Embryonic facial prominence (tissue), 1 donor: ENCODE measurements around the gene GRAP2.
"Not testable (repeated sequence)": the region's sequence is repeated elsewhere in the genome, so short reads cannot be mapped to it uniquely, and the experiment has no call there.

Experiments
- DNase-seq: peaks from one replicate; pipeline ENCODE4 v3.0.0-alpha.2; 2016; ENCODE audit errors: extremely low spot score

GRAP2 gene

DNA sequence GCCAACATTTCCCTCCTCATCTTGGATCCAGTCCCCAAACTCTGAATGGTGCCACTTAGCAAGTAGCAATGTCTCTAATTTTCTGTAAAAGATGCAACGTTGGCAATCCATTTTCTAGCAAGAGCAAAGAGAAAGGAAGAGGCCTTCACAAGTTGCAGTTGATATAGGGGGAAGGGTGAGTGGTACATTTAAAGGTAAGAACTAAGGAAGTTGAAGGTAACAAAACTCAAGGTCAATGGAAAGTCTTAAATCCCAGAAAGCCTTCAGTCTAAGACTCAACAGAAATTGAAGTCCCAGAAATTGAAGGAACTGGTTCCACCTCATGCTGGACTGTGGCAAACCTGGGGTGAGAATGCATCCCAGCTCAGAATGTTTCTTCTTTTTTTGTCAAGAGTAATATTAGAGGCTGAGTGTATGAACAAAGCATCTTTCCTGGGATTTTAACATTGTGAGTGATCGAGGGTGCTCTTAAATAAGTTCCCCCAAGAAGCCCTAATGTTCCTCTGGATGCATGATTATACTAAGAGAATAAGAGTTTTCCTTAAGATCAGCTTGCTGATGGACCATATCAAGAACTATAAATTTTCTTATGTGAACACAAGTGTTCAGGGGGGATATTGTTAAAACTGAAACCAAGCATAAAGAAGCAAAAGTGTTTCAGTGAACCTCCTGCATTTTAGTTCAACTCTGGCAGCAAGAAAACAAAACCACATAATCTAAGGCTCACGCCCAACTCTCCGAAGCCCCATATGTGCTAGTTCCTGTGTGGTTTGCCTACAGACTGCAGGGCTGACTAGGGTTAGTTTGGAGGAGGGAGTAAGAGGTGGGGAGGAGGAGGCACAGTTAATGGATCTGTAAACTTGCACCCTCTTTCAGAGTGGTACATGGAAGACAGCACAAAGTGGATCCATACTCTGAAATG, at the start of gene GRAP2:
Gene GRAP2 (plus strand): TSS at position 779 of the 922 bp plus-strand sequence. CDS start 46,023 bp downstream, outside the sequence.
- DNase-seq, result no peak

DNA sequence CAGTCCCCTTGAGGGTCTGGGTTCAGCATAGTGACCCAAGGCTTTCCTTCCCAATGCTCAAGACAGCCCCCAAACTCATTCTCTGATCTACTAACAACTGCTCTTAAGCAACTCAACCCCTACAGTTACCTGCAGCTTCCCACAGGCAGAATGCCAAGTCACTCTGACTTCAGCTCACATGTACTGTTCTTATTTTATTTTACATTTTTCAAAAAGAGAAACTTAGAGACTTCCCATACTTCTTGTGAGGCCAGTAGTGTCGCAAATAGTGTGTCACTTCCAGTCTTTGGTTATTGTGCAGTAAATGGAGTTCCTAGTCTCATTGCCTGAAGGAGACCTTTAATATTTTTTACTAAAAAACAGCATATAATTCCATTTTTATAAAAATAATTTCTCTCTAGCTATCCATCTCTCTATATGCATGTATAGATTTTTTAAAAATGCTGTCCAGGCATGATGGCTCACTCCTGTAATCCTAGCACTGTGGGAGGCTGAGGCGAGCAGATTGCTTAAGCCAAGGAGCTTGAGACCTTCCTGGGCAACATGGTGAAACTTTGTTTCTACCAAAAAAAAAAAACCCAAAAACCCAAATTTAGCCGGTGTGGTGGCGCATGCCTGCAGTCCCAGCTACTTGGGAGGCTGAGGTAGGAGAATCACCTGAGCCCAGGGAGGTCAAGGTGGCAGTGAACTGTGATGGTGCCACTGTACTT, 49.1 kb upstream of the GRAP2 start:
- DNase-seq, result no peak

DNA sequence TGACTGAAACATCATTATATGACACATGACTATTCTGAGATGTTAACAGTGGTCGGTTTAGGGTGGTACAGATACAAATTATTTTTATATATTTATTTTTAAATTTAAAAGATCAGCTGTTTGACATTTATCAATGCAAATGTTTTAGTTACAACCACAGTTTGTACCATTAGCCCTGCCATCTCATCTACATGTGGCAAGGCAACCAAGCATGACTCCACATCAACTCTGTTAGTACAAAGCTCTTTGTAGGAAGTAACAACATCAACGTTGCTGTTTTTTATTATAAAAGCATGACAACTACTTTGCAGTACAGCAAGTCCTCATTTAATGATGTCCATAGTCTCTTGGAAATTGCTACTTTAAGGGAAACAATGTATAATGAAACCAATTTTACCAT, 48.1 kb upstream of the GRAP2 start:
- DNase-seq, result no peak

DNA sequence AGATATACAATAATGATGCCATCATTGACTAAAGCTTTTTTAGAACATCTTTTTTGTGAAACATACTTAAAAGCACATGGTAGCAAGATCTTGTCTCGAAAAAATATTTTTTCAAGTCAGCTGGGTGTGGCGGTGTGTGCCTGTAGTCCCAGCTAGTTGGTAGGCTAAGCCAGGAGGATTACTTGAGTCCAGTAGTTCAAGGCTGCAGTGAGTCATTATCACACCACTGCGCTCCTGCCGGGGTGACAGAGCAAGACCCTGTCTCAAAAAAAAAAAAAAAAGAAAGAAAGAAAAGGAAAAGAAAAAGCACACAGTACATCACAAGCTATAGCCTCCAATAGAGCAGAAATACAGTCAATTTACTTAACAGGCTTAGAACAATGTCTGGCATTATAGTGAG, 44.3 kb upstream of the GRAP2 start:
- no peak for DNase-seq

DNA sequence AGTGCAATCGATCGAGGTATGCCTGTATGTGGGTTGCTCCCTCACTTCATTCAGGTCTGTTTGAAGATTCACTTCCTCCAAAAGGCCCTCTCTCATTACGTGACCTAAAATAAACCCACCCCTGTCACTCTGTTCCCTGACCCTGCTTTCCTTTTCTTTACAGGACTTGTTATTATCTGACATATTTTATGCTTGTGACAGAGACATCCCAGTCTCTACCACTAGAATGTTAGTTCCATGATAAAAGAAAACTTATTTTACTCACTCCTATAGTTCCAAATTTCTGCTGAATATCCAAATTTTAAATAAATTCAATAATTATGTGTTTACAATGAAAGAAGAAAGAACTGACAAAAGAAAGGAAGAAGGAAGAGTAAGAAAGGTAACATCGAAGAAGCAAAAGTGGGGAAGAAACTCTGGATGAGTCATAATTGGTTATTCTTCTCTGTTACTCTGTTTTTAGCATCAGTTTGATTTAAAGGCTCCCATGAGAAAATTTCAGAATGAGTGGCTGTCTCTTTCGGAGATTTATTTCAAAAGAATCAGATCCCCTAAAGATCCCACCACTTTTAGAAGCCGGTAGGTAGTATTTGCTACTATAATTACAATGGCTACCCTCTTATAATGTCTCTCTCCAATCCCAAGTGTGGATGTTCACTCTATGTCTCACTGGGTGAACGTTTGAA, 40.8 kb upstream of the GRAP2 start:
- DNase-seq, result no peak

DNA sequence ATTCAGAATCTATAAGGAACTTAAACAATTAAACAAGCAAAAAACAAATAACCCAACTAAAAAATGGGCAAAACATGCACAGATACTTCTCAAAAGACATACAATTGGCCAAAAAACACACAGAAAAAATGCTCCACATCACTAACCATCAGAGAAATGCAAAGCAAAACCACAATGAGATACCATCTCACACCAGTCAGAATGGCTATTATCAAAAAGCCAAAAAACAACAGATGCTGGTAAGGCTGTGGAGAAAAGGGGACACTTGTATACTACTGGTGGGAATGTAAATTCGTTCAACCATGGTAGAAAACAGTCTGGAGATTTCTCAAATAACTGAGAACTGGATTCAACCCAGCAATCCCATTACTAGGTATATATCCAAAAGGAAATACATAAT, 32.1 kb upstream of the GRAP2 start:
- DNase-seq, result no peak

DNA sequence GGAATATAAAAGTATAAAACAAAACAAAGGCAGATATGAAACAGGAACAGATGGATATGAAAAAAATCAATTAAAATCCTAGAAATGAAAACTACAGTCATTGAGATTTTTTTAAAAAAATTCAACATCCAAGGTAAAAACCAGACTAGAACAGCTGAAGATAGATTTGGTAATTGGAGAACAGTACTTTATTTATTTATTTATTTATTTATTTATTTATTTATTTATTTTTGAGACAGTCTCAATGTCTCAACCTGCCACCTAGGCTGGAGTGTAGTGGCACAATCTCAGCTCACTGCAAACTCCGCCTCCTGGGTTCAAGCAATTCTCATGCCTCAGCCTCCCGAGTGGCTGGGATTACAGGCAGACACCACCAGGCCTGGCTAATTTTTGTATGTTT, 31.1 kb upstream of the GRAP2 start:
- not testable (repeated sequence) for DNase-seq

DNA sequence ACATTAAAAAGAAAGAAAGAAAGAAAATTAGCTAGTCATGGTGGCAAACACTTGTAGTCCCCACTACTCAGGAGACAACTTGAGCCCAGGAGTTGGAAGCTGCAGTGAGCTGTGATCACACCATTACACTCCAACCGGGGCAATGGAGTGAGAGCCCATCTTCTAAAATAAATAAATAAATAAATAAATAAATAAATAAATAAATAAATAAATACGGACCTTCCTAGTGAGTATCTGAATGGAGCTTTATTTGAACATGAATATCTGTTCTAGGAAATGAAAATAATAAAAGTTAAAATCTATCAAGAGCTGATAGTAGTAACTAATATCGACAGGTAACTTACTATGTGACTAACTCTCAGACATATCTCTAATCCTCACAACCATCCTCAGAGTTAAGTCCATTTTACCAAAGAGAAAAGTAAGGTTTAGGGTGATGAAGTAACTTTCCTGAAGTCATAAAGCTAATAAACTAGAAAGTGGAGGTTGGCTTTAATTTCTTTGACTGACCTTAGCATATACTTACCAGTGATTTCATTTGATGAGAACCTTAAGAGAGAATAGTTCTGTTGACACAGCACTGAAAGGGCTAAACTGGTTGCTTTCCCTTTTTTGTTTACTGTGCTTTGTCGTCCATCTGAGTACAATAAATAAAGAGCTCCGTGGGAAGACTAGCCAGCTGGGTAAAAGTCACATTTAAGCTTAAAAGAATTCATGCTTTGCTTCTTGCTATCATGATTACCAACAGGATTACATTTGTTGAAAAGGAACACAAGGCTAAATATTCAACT, 29.7 kb upstream of the GRAP2 start:
- DNase-seq, result no peak

DNA sequence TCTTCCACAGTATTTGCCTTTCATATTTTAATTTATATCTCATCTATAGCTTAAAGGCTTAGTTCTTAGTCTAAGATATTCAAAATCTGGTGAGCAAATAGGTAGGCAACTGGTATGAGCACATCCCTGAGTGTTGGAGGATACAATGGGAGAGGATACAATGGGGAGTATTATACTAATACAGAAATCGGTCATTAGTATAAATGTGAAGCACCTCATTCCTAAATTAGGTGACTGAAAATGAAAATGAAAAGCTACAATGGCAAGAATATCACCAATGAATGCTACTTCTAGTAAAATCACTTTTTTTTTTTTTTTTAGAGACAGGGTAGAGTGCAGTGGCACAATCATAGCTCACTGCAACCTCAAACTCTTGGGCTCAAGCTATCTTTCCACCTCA, 28.3 kb upstream of the GRAP2 start:
- DNase-seq, result no peak

DNA sequence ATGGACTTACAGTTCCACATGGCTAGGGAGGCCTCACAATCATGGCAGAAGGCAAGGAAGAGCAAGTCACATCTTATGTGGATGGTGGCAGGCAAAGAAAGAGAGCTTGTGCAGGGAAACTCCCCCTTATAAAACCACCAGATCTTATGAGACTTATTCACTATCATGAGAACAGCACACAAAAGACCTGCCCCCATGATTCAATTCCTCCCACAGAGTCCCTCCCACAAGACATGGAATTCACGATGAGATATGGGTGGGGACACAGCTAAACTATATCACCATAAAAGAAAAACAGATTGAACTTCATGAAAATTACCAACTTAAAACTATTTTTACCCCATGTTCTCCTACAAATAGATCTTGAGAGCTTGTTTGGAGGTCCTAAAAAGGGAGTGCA, 26.9 kb upstream of the GRAP2 start:
- no peak for DNase-seq

DNA sequence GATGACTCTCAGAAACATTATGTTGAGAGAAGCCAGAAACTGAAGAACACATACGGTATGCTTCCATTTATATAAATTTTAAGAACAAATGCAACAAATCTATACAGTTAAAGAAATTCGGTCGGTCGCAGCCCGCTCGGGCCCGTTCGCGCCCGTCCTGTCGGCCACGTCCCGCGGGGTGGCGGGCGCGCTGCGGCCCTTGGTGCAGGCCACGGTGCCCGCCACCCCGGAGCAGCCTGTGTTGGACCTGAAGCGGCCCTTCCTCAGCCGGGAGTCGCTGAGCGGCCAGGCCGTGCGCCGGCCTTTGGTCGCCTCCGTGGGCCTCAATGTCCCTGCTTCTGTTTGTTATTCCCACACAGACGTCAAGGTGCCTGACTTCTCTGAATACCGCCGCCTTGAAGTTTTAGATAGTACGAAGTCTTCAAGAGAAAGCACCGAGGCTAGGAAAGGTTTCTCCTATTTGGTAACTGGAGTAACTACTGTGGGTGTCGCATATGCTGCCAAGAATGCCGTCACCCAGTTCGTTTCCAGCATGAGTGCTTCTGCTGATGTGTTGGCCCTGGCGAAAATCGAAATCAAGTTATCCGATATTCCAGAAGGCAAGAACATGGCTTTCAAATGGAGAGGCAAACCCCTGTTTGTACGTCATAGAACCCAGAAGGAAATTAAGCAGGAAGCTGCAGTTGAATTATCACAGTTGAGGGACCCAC, 25.6 kb upstream of the GRAP2 start:
- DNase-seq, result not testable (repeated sequence)

DNA sequence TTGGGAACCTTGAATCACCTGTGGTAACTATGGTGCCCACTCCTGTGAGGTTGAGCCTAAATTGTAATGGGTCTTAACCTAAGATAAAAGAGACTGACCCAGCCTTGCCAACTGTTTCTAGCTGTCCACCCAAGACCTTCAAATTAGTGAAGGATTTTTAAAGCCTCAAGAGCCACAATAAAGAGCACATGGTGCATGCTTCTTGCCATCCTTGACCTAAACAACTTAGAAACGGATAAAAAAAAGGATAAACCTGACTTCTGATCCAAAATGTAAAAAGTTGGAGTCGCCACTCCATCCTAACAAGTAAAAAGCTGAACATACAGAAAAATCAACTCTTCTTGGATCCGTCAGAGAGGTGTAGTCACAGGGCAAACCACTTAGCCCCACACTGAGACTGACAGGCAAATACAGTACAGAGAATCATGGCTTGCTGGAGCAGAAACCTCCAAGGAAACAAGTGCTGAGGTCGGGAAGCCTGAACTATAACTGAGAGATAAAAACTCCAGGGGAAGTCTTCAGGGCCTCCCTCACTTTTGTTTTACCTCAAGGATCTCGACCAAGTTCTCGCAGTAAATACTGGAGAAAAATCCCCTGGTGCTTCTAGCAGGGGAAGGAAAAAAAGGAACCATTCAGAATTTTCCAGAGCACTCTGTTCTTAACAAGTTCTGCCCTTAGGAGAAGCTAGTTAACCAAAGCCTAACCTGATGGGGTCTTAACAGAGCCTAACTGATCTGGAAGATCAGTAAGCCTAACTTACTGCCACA, 23.6 kb upstream of the GRAP2 start:
- DNase-seq, result no peak

DNA sequence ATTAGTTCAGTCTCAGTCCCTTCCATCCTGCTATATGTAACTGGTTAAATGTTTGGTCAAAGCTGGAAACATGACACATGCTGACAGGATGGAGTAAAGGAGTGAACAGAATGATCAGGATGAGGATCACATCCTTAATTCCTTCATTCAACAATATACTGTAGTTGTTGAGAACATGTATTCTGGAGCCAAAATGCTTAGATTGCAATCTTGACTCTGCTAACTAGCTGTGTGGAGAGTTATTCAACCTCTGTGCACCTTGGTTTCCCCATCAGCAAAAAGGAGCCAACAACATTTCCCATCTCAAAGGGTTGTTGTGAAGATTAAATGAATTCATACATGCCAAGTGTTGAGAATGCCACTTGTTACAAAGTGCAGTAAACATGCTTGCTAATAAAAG, 20.2 kb upstream of the GRAP2 start:
- no peak for DNase-seq

DNA sequence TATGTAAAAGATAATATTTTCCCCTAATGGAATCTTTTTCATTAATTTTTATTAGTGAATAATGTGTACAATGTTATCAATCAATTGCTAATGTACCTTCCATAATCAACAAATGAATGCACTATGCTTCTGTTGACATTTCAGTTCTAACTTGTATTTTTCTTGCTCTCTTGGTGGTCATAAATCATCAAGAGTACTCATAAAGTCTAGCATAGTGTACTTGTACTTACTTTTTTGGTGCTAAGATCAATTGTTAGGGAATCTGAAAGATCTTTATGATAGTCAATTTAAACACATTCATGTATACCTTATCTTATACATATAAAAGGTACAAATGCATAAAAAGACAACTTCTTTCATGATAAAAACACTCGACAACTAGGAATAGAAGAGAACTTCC, 17.8 kb upstream of the GRAP2 start:
- DNase-seq, result no peak

DNA sequence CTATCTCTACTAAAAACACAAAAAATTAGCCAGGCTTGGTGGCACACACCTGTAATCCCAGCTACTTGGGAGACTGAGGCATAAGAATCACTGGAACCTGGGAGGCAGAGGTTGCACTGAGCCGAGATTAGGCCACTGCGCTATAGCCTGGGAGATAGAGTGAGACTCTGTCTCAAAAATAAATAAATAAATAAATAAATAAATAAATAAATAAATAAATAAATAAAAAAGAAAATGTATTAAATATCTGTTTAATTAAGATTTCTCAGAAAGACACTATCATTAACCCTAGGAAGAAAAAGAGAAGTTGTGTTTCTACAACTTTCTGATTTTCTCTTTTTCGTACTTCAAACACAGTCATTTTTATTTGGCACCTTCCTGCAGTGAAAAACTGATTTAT, 11.0 kb upstream of the GRAP2 start:
- not testable (repeated sequence) for DNase-seq

DNA sequence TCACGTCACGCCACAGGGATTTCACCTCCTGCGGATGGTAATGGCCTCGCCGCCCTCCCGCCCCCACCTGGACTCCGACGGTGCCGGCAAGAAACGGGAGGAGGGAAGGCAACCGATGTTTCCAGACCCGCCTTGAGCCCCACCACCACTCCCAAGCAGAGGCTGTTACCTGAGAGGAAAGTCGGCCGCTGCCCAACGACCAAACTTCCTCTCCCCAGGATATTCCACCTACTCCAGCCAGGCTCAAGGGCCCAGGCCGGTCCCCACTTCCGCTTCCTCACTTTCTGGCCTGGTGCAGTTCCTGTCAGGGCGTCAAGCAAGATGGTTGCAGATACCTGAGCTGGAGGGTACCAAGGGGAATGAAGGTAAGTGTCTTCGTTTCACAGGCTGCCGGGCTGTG, 7.4 kb upstream of the GRAP2 start, which contains the start of gene ENTHD1:
Gene ENTHD1 (minus strand): TSS at position 235 of the 400 bp plus-strand sequence. CDS start 6,012 bp downstream, outside the sequence.
- no peak for DNase-seq

DNA sequence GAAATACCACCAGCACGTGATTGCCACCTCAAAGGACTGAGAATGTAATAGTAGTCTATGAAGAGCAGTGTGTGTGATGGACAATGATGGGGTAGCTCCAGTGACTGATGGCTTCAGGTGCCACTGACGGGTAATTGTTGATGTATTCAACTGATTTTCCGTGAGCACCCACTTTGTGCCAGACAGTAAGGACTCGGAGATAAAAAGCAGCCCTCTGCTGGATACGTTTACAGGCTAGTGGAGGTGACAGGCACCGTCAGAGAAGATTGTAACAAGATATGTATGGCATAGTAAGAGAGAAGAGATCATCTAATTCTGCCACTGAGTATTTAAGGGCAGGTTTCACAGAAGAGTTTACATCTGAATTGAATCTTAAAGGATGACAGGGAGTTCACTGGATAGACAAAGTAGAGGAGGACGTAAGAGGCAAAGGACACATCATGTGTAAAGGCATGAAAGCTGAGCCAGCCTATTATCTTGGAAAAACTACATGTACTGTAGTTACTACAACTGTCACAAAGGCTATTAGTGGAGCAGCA, 6.3 kb upstream of the GRAP2 start:
- DNase-seq, result no peak

DNA sequence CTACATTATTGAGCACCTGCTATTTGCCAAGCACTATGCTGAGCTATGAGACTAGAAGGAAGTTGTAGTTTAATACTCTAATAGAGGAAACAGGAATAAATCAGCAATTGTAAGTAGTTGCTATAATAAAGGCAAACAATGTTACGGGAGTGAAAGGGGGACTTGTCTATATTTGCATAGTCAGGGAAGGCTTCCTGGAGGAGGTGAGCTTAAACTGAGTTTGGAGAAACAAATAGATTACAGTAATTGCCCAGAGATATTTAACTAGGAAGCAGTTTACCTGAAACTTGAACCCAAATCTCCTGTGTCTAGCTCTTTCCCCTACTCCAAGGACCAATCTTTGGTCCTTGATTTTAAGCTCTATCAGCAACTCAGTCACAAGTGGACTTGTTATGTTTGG, 5.2 kb upstream of the GRAP2 start:
- DNase-seq, result no peak

DNA sequence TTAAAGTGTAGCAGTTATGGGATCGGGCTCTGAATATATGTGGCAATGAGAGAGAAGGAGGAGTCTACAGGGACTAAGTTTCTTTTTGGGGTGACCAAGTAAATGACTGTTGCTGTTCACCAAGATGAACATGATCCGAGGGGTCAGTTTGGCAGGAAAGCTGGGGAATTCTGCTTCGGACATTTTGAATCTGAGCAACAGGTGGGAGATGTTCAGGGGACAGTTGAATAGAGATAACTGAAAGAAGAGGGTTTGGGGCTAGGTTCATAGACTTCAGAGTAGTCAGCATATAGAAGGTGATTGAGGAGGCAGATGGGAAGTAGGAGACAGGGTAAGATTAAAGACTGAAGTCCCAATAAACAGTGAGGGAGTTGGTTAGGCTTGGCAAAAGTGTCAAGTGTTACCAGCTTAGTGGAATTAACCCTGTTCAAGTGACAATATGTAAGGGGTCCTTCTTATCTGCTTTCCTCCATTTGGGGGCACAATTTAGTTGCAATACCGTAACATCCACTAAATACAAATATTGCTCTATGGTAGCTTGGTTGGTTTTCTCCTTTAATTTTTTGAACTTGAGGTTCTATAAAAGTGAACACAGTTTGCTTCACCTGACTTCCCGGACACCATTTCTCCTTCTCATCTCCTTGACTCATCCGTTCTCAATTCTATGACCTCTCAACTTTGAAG, 4.4 kb upstream of the GRAP2 start:
- no peak for DNase-seq
